SU-DHL-6 (cell line): ENCODE measurements around the gene SIDT2.
"Not testable (repeated sequence)": the region's sequence is repeated elsewhere in the genome, so short reads cannot be mapped to it uniquely, and the experiment has no call there.

ENCODE experiments used
- H2AFZ ChIP-seq: fragments of 200-600 bp; sonication (generic); 2 replicates; pipeline ENCODE4 v1.6.1; 2014; ENCODE audit warnings: low read depth, mild to moderate bottlenecking, moderate library complexity, mixed read lengths, antibody characterized with exemption, low read length; ENCODE audit not compliant: severe bottlenecking
- H3F3A ChIP-seq: fragments of 200-600 bp; shearing (Covaris generic); 2 replicates; pipeline ENCODE4 v1.6.0; 2016; ENCODE audit warnings: antibody characterized with exemption, mild to moderate bottlenecking; ENCODE audit not compliant: insufficient read depth
- H3K27ac ChIP-seq: fragments of 200-600 bp; sonication (generic); 2 replicates; pipeline ENCODE4 v1.5.1; 2016; ENCODE audit warnings: low read depth, mild to moderate bottlenecking, low read length, moderate library complexity, mixed read lengths
- H3K27me3 ChIP-seq: fragments of 200-600 bp; sonication (generic), shearing (Covaris generic); 2 replicates; pipeline ENCODE4 v1.6.0; 2014; ENCODE audit warnings: mild to moderate bottlenecking, low read length
- H3K36me3 ChIP-seq: fragments of 200-600 bp; sonication (generic); 2 replicates; pipeline ENCODE4 v1.6.1; 2014; ENCODE audit warnings: mild to moderate bottlenecking, low read length, mixed read lengths
- H3K4me2 ChIP-seq: fragments of 300-600, 200-600 bp; shearing (Covaris generic), sonication (generic); 2 replicates; pipeline ENCODE4 v1.6.0; 2014; ENCODE audit warnings: low read length, low read depth, mild to moderate bottlenecking; ENCODE audit not compliant: poor library complexity, severe bottlenecking
- H3K4me3 ChIP-seq: fragments of 200-600 bp; sonication (generic); 2 replicates; pipeline ENCODE4 v1.5.1; 2014; ENCODE audit warnings: antibody characterized with exemption, low read length, mild to moderate bottlenecking, mixed read lengths; ENCODE audit not compliant: insufficient read depth, poor library complexity, severe bottlenecking
- H3K79me2 ChIP-seq: fragments of 200-600 bp; sonication (generic); 2 replicates; pipeline ENCODE4 v1.6.1; 2014; ENCODE audit warnings: mild to moderate bottlenecking, low read length, moderate library complexity; ENCODE audit not compliant: insufficient read depth
- H3K9ac ChIP-seq: fragments of 200-600 bp; sonication (generic); 2 replicates; pipeline ENCODE4 v1.7.0; 2014; ENCODE audit warnings: mild to moderate bottlenecking, low read length
- H3K9me2 ChIP-seq: fragments of 200-600 bp; sonication (generic); replicated peaks from 2 replicates; pipeline ENCODE4 v1.6.1; 2014; ENCODE audit warnings: low read length; ENCODE audit not compliant: insufficient read depth
- H3K9me3 ChIP-seq: fragments of 200-600 bp; sonication (generic); 2 replicates; pipeline ENCODE4 v1.6.1; 2014; ENCODE audit warnings: low read length, mixed read lengths; ENCODE audit not compliant: insufficient read depth
- H4K20me1 ChIP-seq: fragments of 200-600 bp; sonication (generic); 2 replicates; pipeline ENCODE4 v1.6.1; 2014; ENCODE audit warnings: low read depth, mild to moderate bottlenecking, antibody characterized with exemption, low read length, moderate library complexity, mixed read lengths
- CTCF ChIP-seq: fragments of 200-600 bp; sonication (generic); IDR thresholded peaks from one replicate; pipeline ENCODE4 v1.5.1; 2017; ENCODE audit warnings: antibody characterized with exemption, mild to moderate bottlenecking, low read length, moderate library complexity; ENCODE audit not compliant: insufficient read depth, poor library complexity, severe bottlenecking
- EZH2phosphoT487 ChIP-seq: fragments of 200-600 bp; sonication (generic), shearing (Covaris generic); conservative IDR thresholded peaks from 2 replicates; pipeline ENCODE4 v1.6.1; 2018; ENCODE audit warnings: mild to moderate bottlenecking, antibody characterized with exemption, low read length, moderate library complexity, mixed read lengths

SIDT2 gene

GRCh38 chr11:117181586-117182550 lies 3.3 kb downstream of the SIDT2 start:
- no peak overlapping the region for H3K9ac ChIP-seq
- no peak overlapping the region for H3K4me2 ChIP-seq
- H3K79me2 ChIP-seq, result no peaks in the 10 kb centered on the region
- H3K9me3 ChIP-seq, result no peaks in the 10 kb centered on the region
- H3K27me3 ChIP-seq, result no peaks in the 10 kb centered on the region
- no peak overlapping the region for H3K27ac ChIP-seq
- H4K20me1 ChIP-seq, result no peaks in the 10 kb centered on the region
- H3K9me2 ChIP-seq, result no peaks in the 10 kb centered on the region
- TF ChIP-seq CTCF, result no peak
- no peak for TF ChIP-seq EZH2phosphoT487
- H3F3A ChIP-seq, result peaks cover 3% of the 10 kb centered on the region
- H3K36me3 ChIP-seq, result no peaks in the 10 kb centered on the region
- H3K4me3 ChIP-seq, result no peak overlapping the region
- H2AFZ ChIP-seq, result peak overlapping the region; percentile 95

GRCh38 chr11:117182551-117182935 lies 4.0 kb downstream of the SIDT2 start:
- Histone ChIP-seq H3K9ac (no peak overlapping the region), H3K9me2 (no peaks in the 10 kb centered on the region), H3K4me3 (no peak overlapping the region), H3F3A (peaks cover 3% of the 10 kb centered on the region), H2AFZ (no peak overlapping the region), H4K20me1 (no peaks in the 10 kb centered on the region), H3K79me2 (no peaks in the 10 kb centered on the region), H3K27me3 (no peaks in the 10 kb centered on the region), H3K36me3 (no peaks in the 10 kb centered on the region), H3K4me2 (no peak overlapping the region), H3K9me3 (no peaks in the 10 kb centered on the region), H3K27ac (no peak overlapping the region)
- TF ChIP-seq CTCF, result no peak
- TF ChIP-seq EZH2phosphoT487, result no peak

- not testable (repeated sequence) for H3K4me3 ChIP-seq, H3K9me3 ChIP-seq, H3K79me2 ChIP-seq, H3K9me2 ChIP-seq, H3K4me2 ChIP-seq, H2AFZ ChIP-seq, H3K27ac ChIP-seq, H3K9ac ChIP-seq, H3K27me3 ChIP-seq, H4K20me1 ChIP-seq, H3K36me3 ChIP-seq, H3F3A ChIP-seq
These were observed 4.6 kb downstream of the SIDT2 start for GRCh38 chr11:117183178-117183577.

- Histone ChIP-seq H3K79me2 (no peaks in the 10 kb centered on the region), H2AFZ (no peak overlapping the region), H3K9ac (no peak overlapping the region), H3K4me2 (no peak overlapping the region), H3K9me2 (no peaks in the 10 kb centered on the region), H3K36me3 (no peaks in the 10 kb centered on the region), H3K4me3 (no peak overlapping the region), H3K27me3 (no peaks in the 10 kb centered on the region), H3K9me3 (no peaks in the 10 kb centered on the region), H3K27ac (no peak overlapping the region), H3F3A (no peaks in the 10 kb centered on the region; the same call in 1 of the 2 replicates), H4K20me1 (no peaks in the 10 kb centered on the region)
- TF ChIP-seq EZH2phosphoT487 (no peak), CTCF (no peak)
These were observed 5.3 kb downstream of the SIDT2 start for GRCh38 chr11:117183724-117184349.
